HepG2 (cell line): ENCODE results near the gene LRRN4. TPM values are rescaled to one million over a fixed set of nuclear protein-coding genes. Genes with fewer than 3 reads are reported as not detected.

Experiments
- BCL6 ChIP-seq: IDR thresholded peaks from 2 replicates; pipeline ENCODE4 v1.6.1; 2016; ENCODE audit warnings: missing genetic modification reagents, missing compliant biosample characterization
- BHLHE40 ChIP-seq: IDR thresholded peaks from 2 replicates; pipeline ENCODE4 v1.6.1; 2011; ENCODE audit warnings: low read length, improper control_type of control experiment
- ELF3 ChIP-seq: IDR thresholded peaks from 2 replicates; pipeline ENCODE4 v1.6.1; 2016; ENCODE audit warnings: missing genetic modification reagents, missing compliant biosample characterization
- FIP1L1 ChIP-seq: fragments of 200-400 bp; formaldehyde crosslinking; IDR thresholded peaks from 2 replicates; pipeline ENCODE4 v1.6.1; 2018; ENCODE audit warnings: low read depth, mild to moderate bottlenecking, low read length, moderate library complexity, borderline replicate concordance; ENCODE audit not compliant: insufficient read depth
- HOXD1 ChIP-seq: sonication (generic); formaldehyde crosslinking; IDR thresholded peaks from 2 replicates; pipeline ENCODE4 v1.5.0; 2020; ENCODE audit warnings: missing genetic modification reagents
- MAFF ChIP-seq: IDR thresholded peaks from 2 replicates; pipeline ENCODE4 v1.6.1; 2011; ENCODE audit warnings: low read depth, low read length, improper control_type of control experiment
- NR2F1 ChIP-seq, 2 experiments: fragments of 450-650 bp in 1 of 2; formaldehyde crosslinking in 1 of 2; IDR thresholded peaks; 2 replicates each; pipeline versions ENCODE4 v1.5.0 to v1.6.1; 2016 to 2020; ENCODE audit warnings: mild to moderate bottlenecking in 1 of 2, missing compliant biosample characterization in 1 of 2, missing genetic modification reagents in 1 of 2, moderate library complexity in 1 of 2
- PHF20 ChIP-seq: sonication (generic); formaldehyde crosslinking; IDR thresholded peaks from 2 replicates; pipeline ENCODE4 v1.5.0; 2020; ENCODE audit warnings: mild to moderate bottlenecking, missing genetic modification reagents
- SNAPC2 ChIP-seq: sonication (generic); formaldehyde crosslinking; IDR thresholded peaks from 2 replicates; pipeline ENCODE4 v1.8.1; 2022; ENCODE audit warnings: mild to moderate bottlenecking, missing genetic modification reagents
- TOPORS ChIP-seq: sonication (generic); formaldehyde crosslinking; IDR thresholded peaks from 2 replicates; pipeline ENCODE4 v1.8.0; 2023; ENCODE audit warnings: mild to moderate bottlenecking, missing genetic modification reagents
- ZBTB25 ChIP-seq: IDR thresholded peaks from 2 replicates; pipeline ENCODE4 v1.6.1; 2018; ENCODE audit warnings: missing genetic modification reagents
- ZNF354B ChIP-seq: sonication (generic); formaldehyde crosslinking; IDR thresholded peaks from 2 replicates; pipeline ENCODE4 v1.8.0; 2022; ENCODE audit warnings: mild to moderate bottlenecking, missing genetic modification reagents
- ZNF414 ChIP-seq: sonication (generic); formaldehyde crosslinking; IDR thresholded peaks from 2 replicates; pipeline ENCODE4 v1.5.0; 2020; ENCODE audit warnings: missing genetic modification reagents
- ZNF652 ChIP-seq: IDR thresholded peaks from 2 replicates; pipeline ENCODE4 v1.6.1; 2016; ENCODE audit warnings: low read depth, borderline replicate concordance
- polyA plus RNA-seq, 8 experiments: library from polyadenylated mRNA; depleted of rRNA in 3 of 8; stranded (reverse) in 7 of 8; unstranded in 1 of 8; fragments of >200 nt; fragmentation: Illumina TruSeq in 4 of 8; extraction: Trizol in 4 of 8; gene quantifications; 2 replicates each; pipeline versions ENCODE4 v1.2.1 to v1.2.3, GENCODE V29; 2011 to 2016; ENCODE audit warnings: low read depth in 4 of 8, missing spikeins in 1 of 8, mixed read lengths in 1 of 8; ENCODE audit not compliant: insufficient read depth in 1 of 8
- total RNA-seq, 5 experiments: library from RNA; depleted of rRNA; stranded (reverse); fragments of >200 nt; fragmentation: Illumina TruSeq; extraction: Trizol; gene quantifications; 2 replicates each; pipeline ENCODE4 v1.2.3, GENCODE V29; 2016; ENCODE audit warnings: low read depth in 1 of 5
- TF ChIP-seq, protein P1 (sequence below): sonication (generic); formaldehyde crosslinking; IDR thresholded peaks from 2 replicates; pipeline ENCODE4 v1.5.1; 2020; ENCODE audit warnings: mild to moderate bottlenecking, missing genetic modification reagents, borderline replicate concordance
- TF ChIP-seq, protein P2 (sequence below): sonication (generic); formaldehyde crosslinking; IDR thresholded peaks from 2 replicates; pipeline ENCODE4 v1.8.1; 2022; ENCODE audit warnings: mild to moderate bottlenecking, missing genetic modification reagents
- TF ChIP-seq, protein P3 (sequence below): sonication (generic); formaldehyde crosslinking; IDR thresholded peaks from 2 replicates; pipeline ENCODE4 v1.8.0; 2022; ENCODE audit warnings: mild to moderate bottlenecking, missing genetic modification reagents, borderline replicate concordance

LRRN4 gene
- total and polyA plus RNA-seq, 2 of the 13 experiments (the other 11 are each of a cell fraction or from before 2014, with no cell fraction given), result 0.15 to 0.20 TPM

DNA sequence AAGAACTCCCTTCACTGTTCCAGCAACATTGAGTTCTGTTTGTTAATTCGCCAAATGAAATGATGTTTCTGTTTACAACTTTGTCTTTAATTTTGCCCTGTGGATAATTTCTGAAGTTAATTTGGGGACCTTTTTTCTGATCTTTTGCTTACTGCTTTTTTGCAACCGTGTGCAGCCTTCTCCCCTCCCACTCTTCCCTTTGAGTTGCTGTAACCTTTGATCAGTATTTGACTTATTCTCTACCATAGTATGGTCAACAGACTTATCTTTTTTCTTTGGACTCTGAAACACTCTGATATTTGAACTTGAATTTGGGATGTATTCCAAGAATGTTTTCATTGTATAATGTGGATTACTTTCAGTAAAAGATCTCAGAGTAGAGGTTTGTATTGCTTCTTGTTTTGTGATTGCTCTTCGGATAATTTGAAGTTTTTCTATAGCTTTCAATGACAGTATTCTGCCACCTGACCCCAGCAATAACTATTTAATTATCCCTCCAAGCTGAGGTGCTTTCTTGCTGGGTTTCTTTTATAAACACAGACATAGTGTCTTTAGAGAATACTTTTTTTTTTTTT is 46.2 kb downstream of the LRRN4 start (continued):
- TF ChIP-seq, protein P1, sequence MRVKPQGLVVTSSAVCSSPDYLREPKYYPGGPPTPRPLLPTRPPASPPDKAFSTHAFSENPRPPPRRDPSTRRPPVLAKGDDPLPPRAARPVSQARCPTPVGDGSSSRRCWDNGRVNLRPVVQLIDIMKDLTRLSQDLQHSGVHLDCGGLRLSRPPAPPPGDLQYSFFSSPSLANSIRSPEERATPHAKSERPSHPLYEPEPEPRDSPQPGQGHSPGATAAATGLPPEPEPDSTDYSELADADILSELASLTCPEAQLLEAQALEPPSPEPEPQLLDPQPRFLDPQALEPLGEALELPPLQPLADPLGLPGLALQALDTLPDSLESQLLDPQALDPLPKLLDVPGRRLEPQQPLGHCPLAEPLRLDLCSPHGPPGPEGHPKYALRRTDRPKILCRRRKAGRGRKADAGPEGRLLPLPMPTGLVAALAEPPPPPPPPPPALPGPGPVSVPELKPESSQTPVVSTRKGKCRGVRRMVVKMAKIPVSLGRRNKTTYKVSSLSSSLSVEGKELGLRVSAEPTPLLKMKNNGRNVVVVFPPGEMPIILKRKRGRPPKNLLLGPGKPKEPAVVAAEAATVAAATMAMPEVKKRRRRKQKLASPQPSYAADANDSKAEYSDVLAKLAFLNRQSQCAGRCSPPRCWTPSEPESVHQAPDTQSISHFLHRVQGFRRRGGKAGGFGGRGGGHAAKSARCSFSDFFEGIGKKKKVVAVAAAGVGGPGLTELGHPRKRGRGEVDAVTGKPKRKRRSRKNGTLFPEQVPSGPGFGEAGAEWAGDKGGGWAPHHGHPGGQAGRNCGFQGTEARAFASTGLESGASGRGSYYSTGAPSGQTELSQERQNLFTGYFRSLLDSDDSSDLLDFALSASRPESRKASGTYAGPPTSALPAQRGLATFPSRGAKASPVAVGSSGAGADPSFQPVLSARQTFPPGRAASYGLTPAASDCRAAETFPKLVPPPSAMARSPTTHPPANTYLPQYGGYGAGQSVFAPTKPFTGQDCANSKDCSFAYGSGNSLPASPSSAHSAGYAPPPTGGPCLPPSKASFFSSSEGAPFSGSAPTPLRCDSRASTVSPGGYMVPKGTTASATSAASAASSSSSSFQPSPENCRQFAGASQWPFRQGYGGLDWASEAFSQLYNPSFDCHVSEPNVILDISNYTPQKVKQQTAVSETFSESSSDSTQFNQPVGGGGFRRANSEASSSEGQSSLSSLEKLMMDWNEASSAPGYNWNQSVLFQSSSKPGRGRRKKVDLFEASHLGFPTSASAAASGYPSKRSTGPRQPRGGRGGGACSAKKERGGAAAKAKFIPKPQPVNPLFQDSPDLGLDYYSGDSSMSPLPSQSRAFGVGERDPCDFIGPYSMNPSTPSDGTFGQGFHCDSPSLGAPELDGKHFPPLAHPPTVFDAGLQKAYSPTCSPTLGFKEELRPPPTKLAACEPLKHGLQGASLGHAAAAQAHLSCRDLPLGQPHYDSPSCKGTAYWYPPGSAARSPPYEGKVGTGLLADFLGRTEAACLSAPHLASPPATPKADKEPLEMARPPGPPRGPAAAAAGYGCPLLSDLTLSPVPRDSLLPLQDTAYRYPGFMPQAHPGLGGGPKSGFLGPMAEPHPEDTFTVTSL (CRISPR knock-in tag), result peak; percentile 90; the same call in 1 of the 2 replicates
- peak; percentile 69; the same call in 1 of the 2 replicates for TF ChIP-seq ZNF414 (CRISPR knock-in tag)
- TF ChIP-seq, protein P2, sequence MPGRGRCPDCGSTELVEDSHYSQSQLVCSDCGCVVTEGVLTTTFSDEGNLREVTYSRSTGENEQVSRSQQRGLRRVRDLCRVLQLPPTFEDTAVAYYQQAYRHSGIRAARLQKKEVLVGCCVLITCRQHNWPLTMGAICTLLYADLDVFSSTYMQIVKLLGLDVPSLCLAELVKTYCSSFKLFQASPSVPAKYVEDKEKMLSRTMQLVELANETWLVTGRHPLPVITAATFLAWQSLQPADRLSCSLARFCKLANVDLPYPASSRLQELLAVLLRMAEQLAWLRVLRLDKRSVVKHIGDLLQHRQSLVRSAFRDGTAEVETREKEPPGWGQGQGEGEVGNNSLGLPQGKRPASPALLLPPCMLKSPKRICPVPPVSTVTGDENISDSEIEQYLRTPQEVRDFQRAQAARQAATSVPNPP (CRISPR knock-in tag), result peak; percentile 91
- peak; percentile 62; the same call in 1 of the 2 replicates for TF ChIP-seq ZNF652 (CRISPR knock-in tag)
- TF ChIP-seq MAFF, result 0 out of 2 replicates have a peak, but pooled peaks have one; percentile 39
- TF ChIP-seq BCL6 (CRISPR knock-in tag), result peak; percentile 100
- TF ChIP-seq, protein P3, sequence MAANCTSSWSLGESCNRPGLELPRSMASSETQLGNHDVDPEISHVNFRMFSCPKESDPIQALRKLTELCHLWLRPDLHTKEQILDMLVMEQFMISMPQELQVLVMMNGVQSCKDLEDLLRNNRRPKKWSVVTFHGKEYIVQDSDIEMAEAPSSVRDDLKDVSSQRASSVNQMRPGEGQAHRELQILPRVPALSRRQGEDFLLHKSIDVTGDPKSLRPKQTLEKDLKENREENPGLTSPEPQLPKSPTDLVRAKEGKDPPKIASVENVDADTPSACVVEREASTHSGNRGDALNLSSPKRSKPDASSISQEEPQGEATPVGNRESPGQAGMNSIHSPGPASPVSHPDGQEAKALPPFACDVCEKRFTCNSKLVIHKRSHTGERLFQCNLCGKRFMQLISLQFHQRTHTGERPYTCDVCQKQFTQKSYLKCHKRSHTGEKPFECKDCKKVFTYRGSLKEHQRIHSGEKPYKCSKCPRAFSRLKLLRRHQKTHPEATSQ (CRISPR knock-in tag), result peak; percentile 91; the same call in 1 of the 2 replicates
- TF ChIP-seq NR2F1 (CRISPR knock-in tag; IDR thresholded peaks at IDR 0.05), result peak; percentile 65 to 71; a peak in 3 of 4 replicates
- peak; percentile 77 for TF ChIP-seq ELF3 (CRISPR knock-in tag)
- TF ChIP-seq BHLHE40, result peak; percentile 20; the same call in 1 of the 2 replicates
- no peak for TF ChIP-seq FIP1L1
- 0 out of 2 replicates have a peak, but pooled peaks have one; percentile 62 for TF ChIP-seq ZNF354B (CRISPR knock-in tag)
- peak; percentile 83; the same call in 1 of the 2 replicates for TF ChIP-seq TOPORS (CRISPR knock-in tag)
- TF ChIP-seq HOXD1, result peak; percentile 53; the same call in 1 of the 2 replicates
- peak; percentile 84 for TF ChIP-seq ZBTB25
- TF ChIP-seq SNAPC2 (CRISPR knock-in tag), result peak; percentile 88; the same call in 1 of the 2 replicates
- TF ChIP-seq PHF20 (CRISPR knock-in tag), result no peak
